HG03575 (cell line): Measurements from ENCODE around the gene PTTG1IP.

ENCODE experiments used
- ATAC-seq: cut with Tn5 transposase; IDR thresholded peaks from one replicate; pipeline ENCODE4 v1.9.1; 2021; ENCODE audit not compliant: unreplicated experiment, insufficient number of reproducible peaks, low FRiP score; ENCODE audit errors: extremely low read depth

Gene PTTG1IP

DNA sequence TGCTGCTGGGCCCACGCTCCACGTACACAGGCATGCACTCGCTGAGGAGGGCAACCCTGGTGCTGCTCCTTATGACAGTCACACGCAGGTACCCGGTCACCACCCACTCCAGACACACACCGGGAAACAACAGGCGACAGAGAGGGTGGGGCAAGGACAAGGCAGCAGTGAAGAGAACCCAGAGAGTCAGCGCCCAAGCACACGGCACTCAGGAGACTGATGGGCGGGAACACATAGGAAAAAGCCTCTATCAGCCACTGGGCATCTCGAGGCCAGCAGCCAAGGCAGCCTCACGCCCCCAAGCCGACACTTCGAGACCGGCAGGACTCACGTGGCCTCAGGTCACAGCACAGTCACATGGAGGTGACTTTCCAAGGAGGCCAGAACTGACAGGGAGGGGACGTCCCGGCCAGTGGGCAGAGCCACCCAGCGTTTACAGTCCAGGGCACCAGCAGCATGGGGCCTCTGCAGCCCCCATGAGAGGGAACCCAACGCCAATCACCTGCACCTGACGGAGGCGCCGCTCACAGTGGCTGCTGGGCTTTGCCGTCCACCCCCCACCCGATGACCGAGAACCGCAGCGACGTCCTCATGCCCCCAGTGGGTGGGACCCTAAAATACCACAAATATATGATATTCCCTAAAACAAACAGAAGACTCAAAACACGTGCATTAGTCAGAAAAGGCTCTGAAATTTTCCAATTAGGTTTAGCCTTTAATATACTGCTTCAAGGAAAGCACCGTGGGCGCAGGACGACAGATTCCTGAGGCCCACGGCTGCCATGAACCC, 19.7 kb downstream of the PTTG1IP start:
- ATAC-seq = no peak

DNA sequence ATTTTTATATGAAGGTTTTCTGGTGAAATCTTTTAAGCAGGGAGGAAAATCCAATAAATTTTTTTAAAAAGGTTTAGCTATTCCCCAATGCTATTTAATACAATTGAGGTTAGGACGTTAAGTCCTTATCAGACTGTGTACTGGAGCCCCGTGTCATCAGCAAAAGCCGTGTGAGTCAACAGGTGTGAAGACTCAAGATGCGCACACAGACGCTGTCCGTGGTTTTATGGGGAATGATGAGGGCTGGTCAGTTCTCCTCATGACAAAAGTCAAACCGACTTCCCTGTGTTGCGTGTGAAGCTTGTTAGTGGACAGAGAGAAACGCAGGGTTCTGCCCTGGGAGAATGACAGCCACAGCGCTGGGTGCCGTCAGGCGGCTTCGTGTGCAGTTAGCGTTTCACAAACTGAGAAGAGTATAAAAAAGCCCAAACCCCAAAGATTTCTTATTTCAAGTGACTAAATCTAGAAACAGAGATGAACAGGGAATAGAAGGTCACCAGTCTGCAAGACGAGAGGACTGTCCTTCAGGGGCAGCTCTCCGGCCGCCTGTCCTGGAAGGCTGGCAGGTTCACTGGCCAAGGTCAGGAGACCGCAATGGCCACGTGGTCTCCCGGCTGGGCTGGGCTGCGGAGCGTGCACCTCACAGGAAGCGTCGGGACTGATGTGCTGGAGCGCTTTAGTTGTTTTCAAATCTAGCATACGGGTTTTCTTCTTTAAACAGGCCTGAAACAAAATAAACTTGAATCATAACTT, 22.4 kb downstream of the PTTG1IP start:
- ATAC-seq = no peak

- ATAC-seq = no peak
Measured at GRCh38 chr21:44850208-44850800, 23.2 kb downstream of the PTTG1IP start.

DNA sequence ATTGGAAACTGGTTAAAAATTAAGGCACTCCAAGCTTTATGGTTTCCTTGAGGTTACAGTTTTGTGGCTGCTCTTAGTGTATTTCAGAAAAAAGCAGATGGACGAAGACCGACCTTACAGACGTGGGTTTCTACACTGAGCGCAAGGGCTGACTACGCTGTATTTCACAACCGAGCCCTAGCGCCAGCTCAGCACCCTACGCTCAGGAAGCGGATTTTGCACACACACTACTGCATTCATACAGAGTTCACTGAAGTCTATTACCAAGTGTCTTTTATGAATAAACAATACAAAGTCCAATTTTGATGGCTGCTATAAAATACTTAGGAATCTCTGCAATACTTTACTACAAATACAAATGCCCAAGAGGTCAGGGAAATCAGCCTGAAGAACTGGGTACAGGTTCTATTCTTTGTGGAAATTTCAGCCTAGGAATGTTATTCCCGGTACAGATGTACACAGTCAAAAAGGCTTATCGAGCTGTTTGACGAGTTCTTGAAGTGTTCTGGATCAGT, 23.8 kb downstream of the PTTG1IP start:
- ATAC-seq = no peak

DNA sequence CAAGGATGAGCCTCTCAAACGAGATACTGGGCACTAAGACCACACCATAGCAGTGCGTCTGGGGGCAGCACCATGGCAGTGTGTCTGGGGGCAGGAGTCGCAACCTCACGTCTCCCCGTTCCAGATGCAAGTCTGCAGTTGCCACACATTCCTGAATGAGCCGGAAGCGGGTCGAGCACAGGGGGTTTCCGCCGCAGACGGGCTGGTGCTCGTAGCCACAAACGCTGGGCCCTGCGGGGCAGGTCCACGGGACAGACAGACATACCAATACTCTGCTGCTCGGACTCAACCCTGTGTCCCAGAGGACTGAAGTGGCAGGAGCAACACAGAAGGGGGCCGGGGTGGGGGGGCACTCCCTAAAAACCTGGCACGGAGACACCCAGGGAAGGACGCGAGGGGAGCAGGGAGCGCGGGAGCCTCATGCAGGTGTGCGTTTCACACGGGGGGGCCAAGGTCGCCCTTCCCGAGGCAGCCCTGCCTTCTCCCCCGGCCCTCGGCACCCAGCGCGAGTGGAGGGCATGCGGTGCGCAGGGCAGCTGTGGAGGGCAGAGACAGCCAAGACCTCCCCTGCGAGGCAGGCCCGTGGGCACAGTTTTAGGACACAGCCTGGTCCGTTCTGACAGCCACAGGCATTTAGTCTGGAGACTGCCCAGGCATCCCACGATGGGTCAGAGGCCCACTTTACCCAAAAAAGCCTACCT, 24.5 kb downstream of the PTTG1IP start:
- ATAC-seq = no peak

GRCh38 chr21:44847261-44848056, 26.0 kb downstream of the PTTG1IP start:
- ATAC-seq = no peak

GRCh38 chr21:44846485-44847260, 26.8 kb downstream of the PTTG1IP start:
- ATAC-seq = no peak

DNA sequence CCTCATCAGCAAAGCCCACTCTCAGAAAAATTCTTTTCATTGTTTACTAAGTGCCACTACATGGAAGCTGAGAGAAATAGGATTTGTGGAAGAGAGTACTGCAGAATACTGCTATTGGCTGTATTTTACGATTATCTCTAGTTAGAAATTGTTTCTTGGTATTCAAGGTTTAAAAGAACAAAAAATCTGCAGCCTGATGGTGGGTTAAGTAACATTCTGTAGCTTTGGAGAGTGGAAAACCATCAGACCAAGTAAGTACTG, 27.3 kb downstream of the PTTG1IP start:
- no peak for ATAC-seq

GRCh38 chr21:44845418-44846223, 27.9 kb downstream of the PTTG1IP start:
- ATAC-seq = no peak

DNA sequence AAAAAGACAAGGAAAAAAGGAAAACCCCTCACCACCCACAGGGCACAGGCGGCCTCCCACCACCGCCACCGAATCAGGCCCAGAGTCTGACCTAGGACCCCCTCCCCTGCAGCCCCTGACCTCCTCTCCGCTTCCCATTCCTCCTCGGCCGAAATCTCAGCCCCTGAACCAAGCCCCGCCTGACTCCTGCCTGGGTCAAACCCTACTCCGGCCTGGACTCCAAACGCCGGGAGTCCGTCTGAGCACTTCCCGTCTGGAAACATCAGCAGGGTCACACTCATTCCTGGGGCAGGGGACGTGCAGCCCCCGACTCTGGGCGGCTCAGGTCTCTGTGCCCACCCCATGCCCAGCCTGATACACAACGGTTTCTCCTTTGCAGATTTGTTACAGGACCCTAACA, 29.2 kb downstream of the PTTG1IP start:
- no peak for ATAC-seq

GRCh38 chr21:44842721-44843445, 30.6 kb downstream of the PTTG1IP start:
- ATAC-seq = no peak

GRCh38 chr21:44842087-44842486, 31.4 kb downstream of the PTTG1IP start:
- no peak for ATAC-seq

DNA sequence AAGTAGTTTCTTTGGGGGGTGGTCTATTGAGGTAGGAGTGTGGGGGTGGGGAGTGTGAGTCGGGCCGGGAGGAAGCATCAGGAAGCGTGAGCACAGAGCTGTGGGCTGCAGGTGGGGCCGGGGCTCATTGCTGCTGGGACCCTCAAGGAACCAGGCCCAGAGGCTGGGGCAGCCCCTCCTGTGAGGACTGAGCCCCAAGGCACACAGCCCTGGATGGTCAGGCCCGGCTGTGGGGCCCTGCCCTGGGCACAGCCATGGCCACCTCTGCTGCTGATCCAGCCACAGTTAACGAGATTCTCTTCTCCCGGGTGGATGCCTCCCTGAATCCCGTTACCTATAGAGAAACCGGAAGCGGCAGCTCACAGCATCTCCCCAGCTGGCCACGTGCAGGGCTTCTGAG, 32.7 kb downstream of the PTTG1IP start:
- ATAC-seq = no peak

DNA sequence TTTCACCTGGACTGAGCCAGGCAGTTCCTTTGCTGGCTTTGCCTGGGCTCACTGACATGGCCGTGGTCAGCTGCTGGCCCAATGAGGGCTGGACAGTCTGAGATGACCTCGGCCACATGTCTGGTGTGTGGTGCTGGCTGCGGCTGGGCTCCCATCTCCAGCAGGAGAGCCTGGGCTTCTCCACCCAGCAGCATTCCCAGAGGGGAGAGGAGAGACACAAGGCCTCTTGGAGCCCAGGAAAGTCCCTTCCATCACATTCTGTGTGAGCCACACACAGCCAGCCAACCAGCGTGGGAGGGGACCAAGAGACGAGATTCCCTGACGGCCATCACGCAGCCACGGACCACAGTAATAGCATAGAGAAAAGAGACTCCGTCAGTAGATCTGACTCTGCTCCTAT, 34.5 kb downstream of the PTTG1IP start:
- no peak for ATAC-seq

GRCh38 chr21:44838039-44838895, 35.2 kb downstream of the PTTG1IP start:
- ATAC-seq = no peak

DNA sequence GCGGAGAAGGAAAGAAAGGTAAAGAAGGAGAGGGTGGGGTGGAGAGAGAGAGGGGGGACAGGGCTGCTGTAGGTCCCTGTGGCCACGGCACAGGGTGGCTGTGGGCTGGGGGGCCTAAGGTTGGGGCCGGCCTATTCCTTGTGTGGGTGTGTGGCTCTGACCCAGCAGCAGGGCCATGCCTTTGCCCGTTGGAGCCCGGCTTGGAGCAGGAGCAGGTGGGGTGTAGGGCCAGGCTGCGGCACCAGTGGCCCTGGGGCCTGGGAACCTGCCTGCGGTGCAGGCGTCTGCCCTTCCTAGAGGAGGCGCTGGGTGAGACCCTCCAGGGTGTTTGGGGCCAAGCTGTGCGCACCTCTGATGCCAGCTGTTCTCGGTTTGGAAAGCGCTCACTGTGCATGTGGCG, 36.0 kb downstream of the PTTG1IP start:
- ATAC-seq = no peak
